HEK293 (cell line): ENCODE results near the gene RPS6KA5.

ENCODE experiments used
- BCL6B ChIP-seq: fragments of 450-650 bp; formaldehyde crosslinking; IDR thresholded peaks from 2 replicates; pipeline ENCODE4 v1.5.1; 2017; ENCODE audit warnings: missing biosample characterization, missing genetic modification characterization
- HIC1 ChIP-seq: fragments of 450-650 bp; formaldehyde crosslinking; IDR thresholded peaks from 2 replicates; pipeline ENCODE4 v1.5.1; 2016; ENCODE audit warnings: missing biosample characterization, missing genetic modification characterization
- INSM2 ChIP-seq: fragments of 450-650 bp; formaldehyde crosslinking; IDR thresholded peaks from 2 replicates; pipeline ENCODE4 v1.5.1; 2016; ENCODE audit warnings: missing biosample characterization, missing genetic modification characterization
- PRDM4 ChIP-seq: fragments of 450-650 bp; formaldehyde crosslinking; IDR thresholded peaks from 2 replicates; pipeline ENCODE4 v1.5.1; 2017; ENCODE audit warnings: missing biosample characterization, missing genetic modification characterization
- ZFP3 ChIP-seq: fragments of 450-650 bp; formaldehyde crosslinking; IDR thresholded peaks from 2 replicates; pipeline ENCODE4 v1.5.1; 2016; ENCODE audit warnings: low read depth, missing biosample characterization, missing genetic modification characterization
- ZFP41 ChIP-seq: fragments of 450-650 bp; formaldehyde crosslinking; IDR thresholded peaks from 2 replicates; pipeline ENCODE4 v1.5.1; 2016; ENCODE audit warnings: missing biosample characterization, missing genetic modification characterization, borderline replicate concordance
- ZFP69B ChIP-seq: fragments of 450-650 bp; formaldehyde crosslinking; IDR thresholded peaks from 2 replicates; pipeline ENCODE4 v1.5.1; 2016; ENCODE audit warnings: missing biosample characterization, missing genetic modification characterization
- ZNF16 ChIP-seq: fragments of 450-650 bp; formaldehyde crosslinking; IDR thresholded peaks from 2 replicates; pipeline ENCODE4 v1.5.1; 2016; ENCODE audit warnings: low read depth, missing biosample characterization, missing genetic modification characterization
- ZNF202 ChIP-seq: fragments of 450-650 bp; formaldehyde crosslinking; IDR thresholded peaks from 2 replicates; pipeline ENCODE4 v1.5.1; 2016; ENCODE audit warnings: missing biosample characterization, missing genetic modification characterization, borderline replicate concordance
- ZNF473 ChIP-seq: fragments of 450-650 bp; formaldehyde crosslinking; IDR thresholded peaks from 2 replicates; pipeline ENCODE4 v1.5.1; 2017; ENCODE audit warnings: missing biosample characterization, missing genetic modification characterization
- ZNF488 ChIP-seq: fragments of 450-650 bp; formaldehyde crosslinking; IDR thresholded peaks from 2 replicates; pipeline ENCODE4 v1.5.1; 2016; ENCODE audit warnings: missing biosample characterization, missing genetic modification characterization
- ZNF514 ChIP-seq: fragments of 450-650 bp; formaldehyde crosslinking; IDR thresholded peaks from 2 replicates; pipeline ENCODE4 v1.5.1; 2016; ENCODE audit warnings: missing biosample characterization, missing genetic modification characterization
- ZNF555 ChIP-seq: fragments of 450-650 bp; formaldehyde crosslinking; conservative IDR thresholded peaks from 2 replicates; pipeline ENCODE4 v1.5.1; 2017; ENCODE audit warnings: missing biosample characterization, mild to moderate bottlenecking, missing genetic modification characterization, inconsistent platforms
- ZNF560 ChIP-seq: fragments of 450-650 bp; formaldehyde crosslinking; IDR thresholded peaks from 2 replicates; pipeline ENCODE4 v1.5.1; 2017; ENCODE audit warnings: missing biosample characterization, missing genetic modification characterization, borderline replicate concordance
- ZNF580 ChIP-seq: fragments of 450-650 bp; formaldehyde crosslinking; IDR thresholded peaks from 2 replicates; pipeline ENCODE4 v1.5.1; 2016; ENCODE audit warnings: missing biosample characterization, missing genetic modification characterization
- ZNF600 ChIP-seq: fragments of 450-650 bp; formaldehyde crosslinking; IDR thresholded peaks from 2 replicates; pipeline ENCODE4 v1.5.1; 2016; ENCODE audit warnings: missing biosample characterization, missing genetic modification characterization
- ZNF623 ChIP-seq: fragments of 450-650 bp; formaldehyde crosslinking; IDR thresholded peaks from 2 replicates; pipeline ENCODE4 v1.5.1; 2016; ENCODE audit warnings: missing biosample characterization, missing genetic modification characterization
- ZNF629 ChIP-seq: fragments of 450-650 bp; formaldehyde crosslinking; IDR thresholded peaks from 2 replicates; pipeline ENCODE4 v1.5.1; 2017; ENCODE audit warnings: missing biosample characterization, missing genetic modification characterization
- ZNF704 ChIP-seq: fragments of 450-650 bp; formaldehyde crosslinking; IDR thresholded peaks from 2 replicates; pipeline ENCODE4 v1.5.1; 2016; ENCODE audit warnings: missing biosample characterization, missing genetic modification characterization
- ZNF837 ChIP-seq: fragments of 450-650 bp; formaldehyde crosslinking; IDR thresholded peaks from 2 replicates; pipeline ENCODE4 v1.5.1; 2016; ENCODE audit warnings: missing biosample characterization, missing genetic modification characterization
- ZSCAN30 ChIP-seq: fragments of 450-650 bp; IDR thresholded peaks from 2 replicates; pipeline ENCODE4 v1.5.1; 2018; ENCODE audit warnings: missing biosample characterization, mild to moderate bottlenecking, missing genetic modification characterization, moderate library complexity

The RPS6KA5 gene

GRCh38 chr14:90827919-90828610 lies 232.4 kb downstream of the RPS6KA5 start (continued):
- no peak for TF ChIP-seq HIC1 (tag by site-specific recombination)
- TF ChIP-seq ZNF623 (tag by site-specific recombination) = no peak
- no peak for TF ChIP-seq ZNF837 (tag by site-specific recombination)
- TF ChIP-seq BCL6B (tag by site-specific recombination) = no peak
- no peak for TF ChIP-seq ZNF704
- no peak for TF ChIP-seq ZFP3
- no peak for TF ChIP-seq PRDM4
- TF ChIP-seq ZNF560 = no peak
- TF ChIP-seq ZFP41 (tag by site-specific recombination) = no peak
- TF ChIP-seq ZSCAN30 (tag by site-specific recombination) = peak; percentile 64
- TF ChIP-seq ZNF488 (tag by site-specific recombination) = no peak
- no peak for TF ChIP-seq ZNF580
- TF ChIP-seq ZNF473 (tag by site-specific recombination) = no peak
- no peak for TF ChIP-seq ZNF555 (tag by site-specific recombination)
- TF ChIP-seq ZNF16 = no peak
- TF ChIP-seq INSM2 (tag by site-specific recombination) = peak; percentile 40; the same call in 1 of the 2 replicates
- TF ChIP-seq ZFP69B (tag by site-specific recombination) = peak; percentile 72; the same call in 1 of the 2 replicates
- TF ChIP-seq ZNF600 = peak; percentile 70
- no peak for TF ChIP-seq ZNF202 (tag by site-specific recombination)
- TF ChIP-seq ZNF629 (tag by site-specific recombination) = peak; percentile 63
- no peak for TF ChIP-seq ZNF514 (tag by site-specific recombination)
